HFFc6 (cell line): ENCODE measurements around the gene NFATC4. TPM values are rescaled to one million over a fixed set of nuclear protein-coding genes. Genes with fewer than 3 reads are reported as not detected.

Experiments
- DNase-seq: peaks from one replicate; pipeline ENCODE4 v3.0.0-alpha.2; 2018
- H3K27ac Mint-ChIP-seq: 2 replicates; pipeline ENCODE4 v1.8.0; 2020; ENCODE audit warnings: mild to moderate bottlenecking, mixed read lengths
- H3K27me3 Mint-ChIP-seq: 2 replicates; pipeline ENCODE4 v1.8.0; 2021; ENCODE audit warnings: mild to moderate bottlenecking, moderate library complexity, mixed read lengths; ENCODE audit not compliant: insufficient read depth
- H3K36me3 Mint-ChIP-seq: 2 replicates; pipeline ENCODE4 v1.8.0; 2021; ENCODE audit warnings: low read depth, mixed read lengths
- H3K4me1 Mint-ChIP-seq: 2 replicates; pipeline ENCODE4 v1.8.0; 2020; ENCODE audit warnings: low read depth, mixed read lengths
- H3K4me3 Mint-ChIP-seq: 2 replicates; pipeline ENCODE4 v1.8.0; 2020; ENCODE audit warnings: mild to moderate bottlenecking, moderate library complexity, mixed read lengths
- H3K9me3 Mint-ChIP-seq: 2 replicates; pipeline ENCODE4 v1.8.0; 2020; ENCODE audit warnings: mild to moderate bottlenecking, mixed read lengths
- CTCF ChIP-seq: fragments of 200-600 bp; sonication (generic); IDR thresholded peaks from 2 replicates; pipeline ENCODE4 v1.5.0; 2021; ENCODE audit warnings: antibody characterized with exemption, mild to moderate bottlenecking
- total RNA-seq, 6 experiments: library from RNA; stranded (reverse); fragmentation: NEBNext Ultra II Directional; extraction: Animal tissue kit (Norgen Biotek cat#: 25700); gene quantifications; 2 replicates in 1 of 6; 3 replicates in 5 of 6; pipeline ENCODE4 v1.2.3, GENCODE V29; 2021

The NFATC4 gene
- total RNA-seq, 6 experiments from 2014 or later = 73.4 to 81.9 (median 77.2) TPM

DNA sequence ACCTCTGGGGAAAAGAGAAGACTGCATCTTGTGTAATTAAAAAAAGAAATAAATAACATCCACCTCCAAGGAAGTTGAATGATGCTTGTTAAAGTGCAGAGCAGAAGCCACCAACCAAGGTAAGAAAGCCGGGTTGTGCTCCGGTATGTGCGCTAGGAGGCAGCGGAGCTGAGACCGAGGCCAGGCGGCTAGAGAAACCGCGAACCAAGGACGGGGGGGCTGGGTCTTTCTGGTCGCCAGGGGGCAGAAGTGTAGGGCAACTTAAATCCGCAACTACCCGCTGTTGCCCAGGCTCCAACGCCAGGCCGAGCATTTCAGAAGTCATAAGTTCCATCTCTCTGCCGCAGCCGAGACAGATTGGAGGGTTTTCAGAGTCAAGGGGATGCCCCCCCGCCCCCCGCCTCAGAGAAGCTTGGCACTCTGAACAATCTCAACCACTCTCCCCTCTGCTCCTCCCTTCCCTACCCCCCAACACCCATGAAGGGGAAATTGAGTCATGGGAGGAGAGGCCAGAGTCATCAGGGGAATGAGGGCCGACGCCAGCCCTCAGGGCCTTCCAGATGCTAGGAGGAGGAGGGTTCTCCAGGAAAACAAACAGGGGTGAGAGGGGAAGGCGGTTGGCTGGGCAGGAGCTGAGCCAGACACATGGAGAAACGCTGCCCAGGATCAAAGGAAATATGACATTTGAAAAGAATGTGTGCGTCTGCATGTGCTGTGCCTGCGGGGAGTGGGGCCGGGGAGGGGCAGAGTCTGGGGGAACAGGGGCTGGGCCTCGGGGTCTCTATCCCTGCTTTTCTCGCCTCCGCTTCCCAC lies 2.2 kb upstream of the NFATC4 start:
- no peaks in the 10 kb centered on the region for H3K36me3 Mint-ChIP-seq
- peaks cover 2% of the 10 kb centered on the region; the same call in 1 of the 2 replicates for H3K27me3 Mint-ChIP-seq
- peak; percentile 85 for DNase-seq
- TF ChIP-seq CTCF = peak; percentile 89
- H3K27ac Mint-ChIP-seq = peak overlapping the region; percentile 97
- peak overlapping the region; percentile 93 for H3K4me3 Mint-ChIP-seq
- H3K4me1 Mint-ChIP-seq = peaks cover 63% of the 10 kb centered on the region
- H3K9me3 Mint-ChIP-seq = no peaks in the 10 kb centered on the region

DNA sequence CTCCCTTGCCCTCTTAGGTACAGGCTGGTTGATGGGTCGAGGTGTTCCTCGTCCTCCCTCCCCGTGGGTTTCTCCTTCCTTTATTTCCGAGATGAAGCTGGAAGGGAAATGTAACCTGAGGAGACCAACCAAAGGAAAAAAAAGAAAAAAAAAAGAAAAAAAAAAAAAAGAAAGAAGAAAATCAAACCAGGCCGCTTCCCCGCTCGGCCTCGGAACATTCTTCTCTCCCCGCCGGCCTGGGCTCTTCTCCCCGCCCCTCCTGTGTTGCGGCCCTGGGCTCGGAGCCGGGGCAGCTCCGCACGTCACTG lies 1.6 kb upstream of the NFATC4 start:
- Mint-ChIP-seq H3K4me1 (peaks cover 63% of the 10 kb centered on the region), H3K27me3 (peaks cover 2% of the 10 kb centered on the region; the same call in 1 of the 2 replicates), H3K27ac (peak overlapping the region; percentile 97), H3K36me3 (no peaks in the 10 kb centered on the region), H3K4me3 (peak overlapping the region; percentile 93), H3K9me3 (no peaks in the 10 kb centered on the region)
- no peak for DNase-seq
- no peak for TF ChIP-seq CTCF

DNA sequence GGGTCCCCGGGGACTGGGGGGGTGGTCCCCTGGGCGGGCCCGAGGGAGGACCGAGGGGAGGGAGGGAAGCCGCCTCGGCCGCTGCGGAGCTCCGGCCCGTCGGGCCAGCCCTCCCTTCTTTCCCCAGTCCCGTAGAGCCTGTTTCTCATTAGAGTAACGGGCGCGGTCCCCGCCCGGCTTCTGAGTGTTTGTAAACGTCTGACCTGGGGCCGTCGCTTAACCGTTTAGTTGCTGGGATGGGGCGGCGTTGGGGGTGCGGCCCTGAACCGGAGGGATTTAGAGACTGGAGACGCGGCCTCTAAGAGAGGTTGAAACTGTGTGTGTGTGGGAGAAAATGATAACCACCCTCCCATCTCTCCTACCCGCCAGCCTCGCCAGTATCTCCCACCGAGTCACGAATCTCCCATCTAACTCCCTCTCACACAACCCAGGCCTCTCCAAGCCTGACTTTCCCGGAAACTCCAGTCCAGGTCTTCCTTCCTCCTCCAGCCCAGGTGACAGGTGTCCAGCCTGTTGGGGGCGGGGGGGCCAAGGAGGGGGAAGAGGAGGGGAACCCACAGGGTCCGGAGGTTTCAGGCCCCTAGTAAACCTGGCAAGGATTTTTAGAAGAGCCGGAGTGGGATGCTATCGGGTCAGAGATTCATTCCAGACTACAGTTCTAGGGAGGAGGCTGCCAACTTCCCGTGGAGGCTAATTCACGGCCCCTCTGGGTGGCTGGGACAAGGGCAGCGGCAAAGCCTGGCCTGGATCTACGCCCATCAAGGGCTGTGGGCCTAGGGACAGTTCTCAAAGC lies 1.1 kb upstream of the NFATC4 start:
- DNase-seq = peak; percentile 78
- H3K4me3 Mint-ChIP-seq = peak overlapping the region; percentile 93
- peaks cover under 1% of the 10 kb centered on the region; the same call in 1 of the 2 replicates for H3K36me3 Mint-ChIP-seq
- H3K4me1 Mint-ChIP-seq = peaks cover 62% of the 10 kb centered on the region
- H3K9me3 Mint-ChIP-seq = no peaks in the 10 kb centered on the region
- H3K27ac Mint-ChIP-seq = peak overlapping the region; percentile 97
- H3K27me3 Mint-ChIP-seq = peaks cover 2% of the 10 kb centered on the region; the same call in 1 of the 2 replicates
- no peak for TF ChIP-seq CTCF

DNA sequence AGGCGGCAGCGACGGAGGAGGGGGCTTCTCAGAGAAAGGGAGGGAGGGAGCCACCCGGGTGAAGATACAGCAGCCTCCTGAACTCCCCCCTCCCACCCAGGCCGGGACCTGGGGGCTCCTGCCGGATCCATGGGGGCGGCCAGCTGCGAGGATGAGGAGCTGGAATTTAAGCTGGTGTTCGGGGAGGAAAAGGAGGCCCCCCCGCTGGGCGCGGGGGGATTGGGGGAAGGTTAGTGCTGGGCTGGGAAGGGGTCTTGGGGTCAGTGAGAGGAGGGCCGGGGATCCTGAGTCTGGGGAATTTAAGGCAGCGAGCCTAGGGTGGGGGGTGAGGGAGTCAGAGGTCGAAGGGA lies 203 bp downstream of the NFATC4 start:
- no peak for DNase-seq
- Mint-ChIP-seq H3K27ac (peak overlapping the region; percentile 97), H3K9me3 (no peaks in the 10 kb centered on the region), H3K36me3 (peaks cover 11% of the 10 kb centered on the region; the same call in 1 of the 2 replicates), H3K27me3 (peaks cover 2% of the 10 kb centered on the region; the same call in 1 of the 2 replicates), H3K4me1 (peaks cover 49% of the 10 kb centered on the region), H3K4me3 (peak overlapping the region; percentile 93)
- no peak for TF ChIP-seq CTCF

DNA sequence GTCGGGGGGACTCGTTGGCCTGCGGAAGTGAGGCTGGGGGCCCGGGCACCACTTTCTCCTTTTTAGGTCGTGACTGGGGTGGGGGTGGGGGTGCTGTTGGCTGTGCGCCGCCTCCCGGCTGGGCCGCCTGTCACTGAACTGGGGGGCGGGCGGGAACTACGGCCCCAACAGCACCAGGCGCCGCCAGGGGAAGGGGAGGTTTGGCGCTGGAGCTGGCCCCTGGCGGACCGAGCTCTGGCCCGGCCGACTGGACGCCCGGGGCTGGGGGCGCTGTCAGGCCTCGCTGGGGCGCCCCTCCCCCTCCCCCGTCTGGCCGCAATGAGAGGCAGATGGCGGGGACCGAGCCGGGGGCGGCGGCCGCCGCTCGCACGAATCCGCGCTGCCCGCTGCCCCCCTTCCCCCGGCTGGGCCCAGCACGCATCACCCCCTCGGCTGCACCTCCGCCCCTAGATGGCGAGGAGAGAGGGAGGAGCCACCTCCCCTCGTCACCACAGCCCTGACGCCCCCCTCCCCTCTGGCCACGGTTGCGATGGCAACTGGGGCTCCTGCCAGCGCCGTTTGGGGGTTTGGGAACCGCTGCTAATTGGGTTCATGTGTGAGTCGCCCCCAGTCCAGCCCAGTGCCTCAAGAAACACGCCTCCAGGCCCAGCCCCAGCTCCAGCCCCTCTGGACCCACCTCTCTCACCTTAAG lies 723 bp downstream of the NFATC4 start:
- peak; percentile 64 for DNase-seq
- peak overlapping the region; percentile 97 for H3K27ac Mint-ChIP-seq
- TF ChIP-seq CTCF = peak; percentile 47; the same call in 1 of the 2 replicates
- peaks cover 17% of the 10 kb centered on the region; the same call in 1 of the 2 replicates for H3K36me3 Mint-ChIP-seq
- H3K4me3 Mint-ChIP-seq = peak overlapping the region; percentile 93
- H3K9me3 Mint-ChIP-seq = no peaks in the 10 kb centered on the region
- peaks cover 2% of the 10 kb centered on the region; the same call in 1 of the 2 replicates for H3K27me3 Mint-ChIP-seq
- peaks cover 47% of the 10 kb centered on the region for H3K4me1 Mint-ChIP-seq
